IPS DF 6.9 (cell line): Measurements from ENCODE around the gene ATG4C.
"Not testable (repeated sequence)": the region's sequence is repeated elsewhere in the genome, so short reads cannot be mapped to it uniquely, and the experiment has no call there.

ENCODE experiments used
- DNase-seq: peaks from one replicate; pipeline ENCODE4 v3.0.0-alpha.2; 2013; ENCODE audit warnings: low read depth, low spot score
- H3K27ac ChIP-seq: one replicate; pipeline ENCODE4 v1.5.1; 2013; ENCODE audit warnings: low read length, control low read depth
- H3K27me3 ChIP-seq: 2 replicates; pipeline ENCODE4 v1.6.1; 2013; ENCODE audit warnings: mild to moderate bottlenecking, low read length; ENCODE audit not compliant: control insufficient read depth, insufficient read depth
- H3K36me3 ChIP-seq: 2 replicates; pipeline ENCODE4 v1.6.1; 2013; ENCODE audit warnings: low read length; ENCODE audit not compliant: control insufficient read depth, insufficient read depth
- H3K4me1 ChIP-seq: 2 replicates; pipeline ENCODE4 v1.6.1; 2013; ENCODE audit warnings: low read length; ENCODE audit not compliant: control insufficient read depth, insufficient read depth
- H3K4me3 ChIP-seq: 2 replicates; pipeline ENCODE4 v1.5.1; 2013; ENCODE audit warnings: mild to moderate bottlenecking, low read length
- H3K9me3 ChIP-seq: 2 replicates; pipeline ENCODE4 v1.6.1; 2013; ENCODE audit warnings: low read length, inconsistent platforms; ENCODE audit not compliant: control insufficient read depth, insufficient read depth
- WGBS: extraction: QIAGEN DNeasy Blood & Tissue Kit; methylation state at CpG from one replicate; pipeline ENCODE4 v1.1.7; 2013; ENCODE audit warnings: mixed read lengths, missing lambda C conversion rate; ENCODE audit not compliant: insufficient read length, insufficient coverage; 5-methylcytosine and 5-hydroxymethylcytosine counted together

The ATG4C gene

DNA sequence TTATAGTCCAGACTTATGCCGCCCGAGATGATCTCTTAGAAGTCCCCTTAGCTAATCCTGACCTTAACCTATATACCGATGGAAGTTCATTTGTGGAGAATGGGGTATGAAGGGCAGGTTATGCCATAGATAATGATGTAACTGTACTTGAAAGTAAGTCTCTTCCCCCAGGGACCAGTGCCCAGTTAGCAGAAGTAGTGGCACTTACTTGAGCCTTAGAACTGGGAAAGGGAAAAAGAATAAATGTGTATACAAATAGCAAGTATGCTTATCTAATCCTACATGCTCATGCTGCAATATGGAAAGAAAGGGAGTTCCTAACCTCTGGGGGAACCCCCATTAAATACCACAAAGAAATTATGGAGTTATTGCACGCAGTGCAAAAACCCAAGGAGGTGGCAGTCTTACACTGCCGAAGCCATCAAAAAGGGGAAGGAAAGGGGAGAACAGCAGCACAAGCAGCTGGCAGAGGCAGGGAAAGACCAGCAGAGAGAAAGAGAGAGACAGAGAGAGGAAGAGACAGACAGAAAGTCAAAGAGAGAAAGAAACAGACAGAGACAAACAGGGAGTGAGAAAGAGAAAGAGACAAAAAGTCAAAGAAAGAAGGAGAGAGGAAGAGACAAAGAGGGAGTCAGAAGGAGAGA, 24.6 kb upstream of the ATG4C start:
- not testable (repeated sequence) for H3K4me3 ChIP-seq, H3K4me1 ChIP-seq, H3K36me3 ChIP-seq, DNase-seq, H3K9me3 ChIP-seq, H3K27me3 ChIP-seq, H3K27ac ChIP-seq
- WGBS = no CpG with 5 or more reads among the region's 5 CpGs

DNA sequence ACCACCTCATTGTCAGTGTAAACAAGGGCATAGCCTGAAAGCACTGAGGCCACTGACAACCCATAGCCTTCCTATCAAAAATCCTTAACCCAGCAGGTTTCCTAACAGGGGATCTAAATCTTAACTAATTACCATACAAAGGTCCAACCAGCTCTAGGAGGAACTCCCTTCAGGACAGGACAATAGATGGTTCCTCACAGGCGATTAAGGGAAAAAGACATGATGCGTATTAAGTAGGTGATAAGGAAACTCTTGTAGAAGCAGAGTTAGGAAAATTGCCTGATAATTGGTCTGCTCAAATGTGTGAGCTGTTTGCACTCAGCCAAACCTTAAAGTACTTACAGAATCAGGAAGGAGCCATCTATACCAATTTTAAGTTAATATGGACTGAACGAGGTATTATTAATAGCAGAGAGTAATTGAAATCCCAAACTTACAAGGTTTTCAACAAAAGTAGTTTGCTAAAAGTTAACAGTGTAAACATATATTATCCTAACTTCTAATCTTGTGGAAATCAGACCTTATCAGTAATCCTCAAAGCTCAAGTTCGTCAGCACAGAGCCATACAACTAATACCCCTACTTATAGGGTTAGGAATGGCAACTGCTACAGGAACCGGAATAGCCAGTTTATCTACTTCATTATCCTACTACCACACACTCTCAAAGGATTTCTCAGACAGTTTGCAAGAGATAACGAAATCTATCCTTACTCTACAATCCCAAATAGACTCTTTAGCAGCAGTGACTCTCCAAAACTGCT, 23.7 kb upstream of the ATG4C start:
- H3K4me1 ChIP-seq, H3K4me3 ChIP-seq, H3K27ac ChIP-seq, H3K36me3 ChIP-seq, H3K9me3 ChIP-seq, H3K27me3 ChIP-seq, DNase-seq: not testable (repeated sequence)
- WGBS = no CpG with 5 or more reads among the region's 6 CpGs

DNA sequence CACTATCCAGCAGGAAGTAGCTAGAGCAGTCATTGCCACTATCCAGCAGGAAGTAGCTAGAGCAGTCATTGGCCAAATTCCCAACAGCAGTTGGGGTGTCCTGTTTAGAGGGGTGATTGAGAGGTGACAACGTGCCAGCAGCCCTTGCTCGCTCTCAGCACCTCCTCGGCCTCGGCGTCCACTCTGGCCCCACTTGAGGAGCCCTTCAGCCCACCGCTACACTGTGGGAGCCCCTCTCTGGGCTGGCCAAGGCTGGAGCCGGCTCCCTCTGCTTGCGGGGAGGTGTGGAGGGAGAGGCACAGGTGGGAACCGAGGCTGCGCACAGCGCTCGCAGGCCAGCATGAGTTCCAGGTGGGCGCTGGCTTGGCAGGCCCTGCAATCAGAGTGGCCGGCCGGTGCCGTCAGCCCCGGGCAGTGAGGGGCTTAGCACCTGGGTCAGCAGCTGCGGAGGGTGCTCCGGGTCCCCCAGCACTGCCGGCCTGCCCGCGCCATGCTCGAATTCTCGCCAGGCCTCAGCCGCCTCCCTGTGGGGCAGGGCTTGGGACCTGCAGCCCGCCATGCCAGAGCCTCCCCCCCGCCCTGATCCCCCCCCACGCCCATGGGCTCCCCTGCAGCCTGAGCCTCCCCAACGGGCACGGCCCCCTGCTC, 22.6 kb upstream of the ATG4C start:
- H3K4me1 ChIP-seq, H3K36me3 ChIP-seq, H3K9me3 ChIP-seq, H3K27ac ChIP-seq, DNase-seq, H3K27me3 ChIP-seq, H3K4me3 ChIP-seq: not testable (repeated sequence)
- no CpG with 5 or more reads among the region's 30 CpGs for WGBS

DNA sequence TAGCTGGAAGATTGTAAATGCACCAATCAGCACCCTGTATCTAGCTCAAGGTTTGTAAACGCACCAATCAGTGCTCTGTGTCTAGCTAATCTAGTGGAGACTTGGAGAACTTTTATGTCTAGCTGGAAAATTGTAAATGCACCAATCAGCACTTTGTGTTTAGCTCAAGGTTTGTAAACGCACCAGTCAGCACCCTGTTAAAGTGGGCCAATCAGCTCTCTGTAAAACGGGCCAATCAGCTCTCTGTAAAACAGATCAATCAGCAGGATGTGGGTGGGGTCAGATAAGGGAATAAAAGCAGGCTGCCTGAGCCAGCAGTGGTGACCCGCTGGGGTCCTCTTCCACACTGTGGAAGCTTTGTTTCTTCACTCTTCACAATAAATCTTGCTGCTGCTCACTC, 21.9 kb upstream of the ATG4C start:
- H3K36me3 ChIP-seq, H3K9me3 ChIP-seq, H3K27me3 ChIP-seq, DNase-seq, H3K27ac ChIP-seq, H3K4me3 ChIP-seq, H3K4me1 ChIP-seq: not testable (repeated sequence)
- WGBS = no CpG with 5 or more reads among the region's 4 CpGs

DNA sequence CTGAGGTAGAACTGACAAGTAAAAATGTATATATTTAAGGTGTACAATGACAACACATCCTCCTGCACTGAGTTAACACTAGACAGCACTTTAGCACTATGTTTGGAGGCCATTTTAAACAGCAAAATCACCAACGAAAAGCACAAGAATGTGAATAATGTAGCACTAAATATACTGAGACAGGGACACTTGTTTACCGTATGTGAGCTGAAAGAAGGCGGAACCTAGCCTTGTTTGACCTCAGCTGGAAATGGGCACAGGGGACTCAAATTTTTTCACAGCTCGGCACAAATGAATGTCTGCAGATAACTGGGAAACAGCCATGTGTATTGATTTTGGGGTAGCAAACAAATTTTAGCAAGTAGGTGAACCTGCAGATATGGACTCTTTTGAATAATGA, 18.0 kb upstream of the ATG4C start:
- Histone ChIP-seq H3K27me3 (no peaks in the 10 kb centered on the region), H3K27ac (no peak overlapping the region), H3K4me1 (no peaks in the 10 kb centered on the region), H3K36me3 (no peaks in the 10 kb centered on the region; the same call in 1 of the 2 replicates), H3K9me3 (no peaks in the 10 kb centered on the region), H3K4me3 (no peak overlapping the region)
- WGBS = no CpG with 5 or more reads among the region's 4 CpGs
- no peak for DNase-seq

DNA sequence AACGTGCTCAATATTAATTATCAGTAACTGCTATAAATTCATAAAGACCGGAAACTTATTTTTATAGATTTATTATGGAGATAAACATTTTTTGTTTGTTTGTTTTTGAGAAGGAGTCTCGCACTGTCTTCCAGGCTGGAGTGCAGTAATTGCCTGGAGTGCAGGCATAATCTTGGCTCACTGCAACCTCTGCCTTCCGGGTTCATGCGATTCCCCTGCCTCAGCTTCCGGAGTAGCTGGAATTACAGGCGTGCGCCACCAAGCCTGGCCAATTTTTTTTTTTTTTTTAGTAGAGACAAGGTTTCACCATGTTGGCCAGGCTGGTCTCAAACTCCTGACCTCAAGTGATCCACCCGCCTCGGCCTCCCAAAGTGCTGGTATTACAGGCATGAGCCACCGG, 15.4 kb upstream of the ATG4C start:
- not testable (repeated sequence) for H3K36me3 ChIP-seq, H3K27ac ChIP-seq, DNase-seq, H3K4me3 ChIP-seq, H3K4me1 ChIP-seq, H3K27me3 ChIP-seq, H3K9me3 ChIP-seq
- WGBS = no CpG with 5 or more reads among the region's 11 CpGs

DNA sequence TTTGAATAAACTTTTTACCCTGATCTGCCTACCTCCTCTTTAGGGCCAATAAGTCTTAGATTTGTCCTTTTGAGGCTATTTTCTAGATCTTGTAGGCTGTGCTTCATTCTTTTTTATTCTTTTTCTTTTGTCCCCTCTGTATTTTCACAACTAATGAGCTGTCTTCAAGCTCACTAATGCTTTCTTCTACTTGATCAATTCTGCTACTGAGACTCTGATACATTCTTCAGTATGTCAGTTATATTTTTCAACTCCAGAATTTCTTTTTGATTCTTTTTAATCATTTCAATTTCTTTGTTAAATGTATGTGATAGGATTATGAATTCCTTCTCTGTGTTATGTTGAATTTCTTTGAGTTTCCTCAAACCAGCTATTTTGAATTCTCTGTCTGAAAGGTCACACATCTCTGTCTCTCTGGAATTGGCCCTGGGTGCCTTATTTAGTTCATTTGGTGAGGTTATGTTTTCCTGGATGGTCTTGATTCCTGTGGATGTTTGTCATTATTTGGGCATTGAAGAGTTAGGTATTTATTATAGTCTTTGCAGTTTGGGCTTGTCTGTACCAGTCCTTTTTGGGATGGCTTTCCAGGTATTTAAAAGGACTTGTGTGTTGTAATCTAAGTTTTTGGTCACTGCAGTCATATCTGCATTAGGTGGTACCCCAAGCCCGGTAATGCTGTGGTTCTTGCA, 11.2 kb upstream of the ATG4C start:
- no peaks in the 10 kb centered on the region for H3K9me3 ChIP-seq

DNA sequence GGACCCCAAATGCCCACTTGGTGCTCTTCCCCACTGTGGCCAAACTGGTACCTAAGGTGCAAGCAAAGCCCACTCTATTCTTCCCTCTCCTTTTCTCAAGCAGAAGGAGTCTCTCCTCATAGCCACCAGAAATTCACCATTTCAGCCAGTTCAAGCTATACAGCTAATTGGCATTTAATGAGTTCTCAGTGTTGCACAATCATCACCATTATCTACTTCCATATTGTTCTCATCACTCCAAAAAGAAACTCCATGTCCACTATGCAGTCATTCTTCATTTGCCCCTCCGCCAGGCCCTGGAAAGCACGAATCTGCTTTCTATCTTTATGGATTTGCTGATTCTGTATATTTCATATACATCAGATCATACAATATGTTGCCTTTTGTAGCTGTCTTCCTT, 9.9 kb upstream of the ATG4C start:
- Histone ChIP-seq H3K4me1 (no peaks in the 10 kb centered on the region), H3K36me3 (no peaks in the 10 kb centered on the region), H3K4me3 (no peak overlapping the region), H3K27ac (no peak overlapping the region), H3K27me3 (no peaks in the 10 kb centered on the region), H3K9me3 (no peaks in the 10 kb centered on the region)
- no peak for DNase-seq
- WGBS = no CpG with 5 or more reads among the region's 2 CpGs

More for the DNA sequence above, 11.2 kb upstream of the ATG4C start:
- H3K4me1 ChIP-seq = no peaks in the 10 kb centered on the region
- H3K27ac ChIP-seq = no peak overlapping the region
- H3K36me3 ChIP-seq = no peaks in the 10 kb centered on the region
- WGBS = no CpG with 5 or more reads among the region's 1 CpG
- DNase-seq = no peak
- no peak overlapping the region for H3K4me3 ChIP-seq
- H3K27me3 ChIP-seq = no peaks in the 10 kb centered on the region

DNA sequence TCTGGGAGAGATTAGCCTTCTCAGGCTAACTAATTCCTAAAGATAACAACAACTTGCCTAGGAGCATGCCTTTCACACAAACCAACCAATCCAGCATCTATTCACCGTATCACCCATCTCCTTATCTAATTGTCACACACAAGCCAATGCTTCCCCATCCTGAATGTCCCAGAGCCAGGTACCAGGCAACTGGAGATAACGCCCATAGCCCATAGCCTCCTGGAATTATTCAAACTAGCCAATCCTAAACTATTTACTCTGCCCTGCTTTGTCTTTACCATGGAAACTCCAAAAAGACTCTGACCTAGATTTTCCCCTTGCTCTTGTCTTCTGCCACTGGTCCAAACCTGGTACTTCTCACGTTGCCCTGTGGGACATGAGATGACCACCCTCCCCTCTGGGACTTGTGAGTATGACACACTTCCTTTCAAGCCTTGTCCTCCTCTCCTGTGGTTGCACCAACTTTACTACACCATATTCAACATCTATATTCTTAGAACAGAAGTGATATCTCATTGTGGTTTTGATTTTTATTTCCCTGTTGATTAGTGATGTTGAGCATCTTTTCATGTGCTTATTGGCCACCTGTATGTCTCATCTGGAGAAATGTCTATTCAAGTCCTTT, 8.8 kb upstream of the ATG4C start:
- H3K9me3 ChIP-seq = no peaks in the 10 kb centered on the region
- DNase-seq = no peak
- H3K4me3 ChIP-seq = no peak overlapping the region
- 100% methylated on average over 1 of the region's 3 CpGs for WGBS
- no peaks in the 10 kb centered on the region for H3K4me1 ChIP-seq
- no peak overlapping the region for H3K27ac ChIP-seq
- no peaks in the 10 kb centered on the region for H3K27me3 ChIP-seq
- H3K36me3 ChIP-seq = no peaks in the 10 kb centered on the region

DNA sequence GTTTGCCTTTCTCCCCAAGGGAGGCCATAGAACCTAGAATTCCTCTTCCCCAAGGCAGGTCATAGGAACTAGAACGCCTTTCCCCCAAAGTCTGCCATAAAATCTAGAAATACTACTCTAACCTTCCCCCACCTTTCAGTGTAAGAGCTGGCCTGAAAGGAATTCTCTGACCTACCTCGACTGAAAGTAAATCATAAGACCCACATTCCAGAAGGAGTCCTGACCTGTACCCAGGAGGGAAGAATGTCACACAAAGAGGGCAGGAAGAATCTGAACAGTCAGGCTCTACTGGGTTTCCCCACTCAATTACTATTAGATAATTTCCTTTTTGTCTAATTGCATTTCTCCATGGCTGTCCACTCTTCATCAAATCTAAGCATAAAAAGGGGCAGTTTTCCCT, 5.7 kb upstream of the ATG4C start:
- Histone ChIP-seq H3K9me3 (no peaks in the 10 kb centered on the region), H3K36me3 (no peaks in the 10 kb centered on the region), H3K4me1 (no peaks in the 10 kb centered on the region), H3K4me3 (no peak overlapping the region), H3K27ac (no peak overlapping the region), H3K27me3 (no peaks in the 10 kb centered on the region)
- no peak for DNase-seq
- no CpG with 5 or more reads among the region's 2 CpGs for WGBS
